ENCODE results near the gene TUBGCP2. TPM values are rescaled to one million over a fixed set of nuclear protein-coding genes. Genes with fewer than 3 reads are reported as not detected.

TUBGCP2 gene
- total RNA-seq, 1 experiment from 2014 or later = 93.7 TPM

GRCh38 chr10:133337370-133337725 is 28.7 kb upstream of the TUBGCP2 start:
- no peak for DNase-seq (ENCODE audit: low read depth, low spot score)
- H3K9me3 ChIP-seq (ENCODE audit: control insufficient read depth, insufficient read depth, low read depth, low read length) = no peaks in the 10 kb centered on the region
- H3K4me3 ChIP-seq (ENCODE audit: low read depth in 2 of 2, low read length in 2 of 2) = no peak overlapping the region
- no peak for TF ChIP-seq SIN3A (IDR thresholded peaks at IDR 0.05; ENCODE audit: borderline replicate concordance, insufficient read depth, low read depth, low read length)
- TF ChIP-seq POLR2AphosphoS5 (IDR thresholded peaks at IDR 0.05; ENCODE audit: low read depth, low read length) = no peak
- TF ChIP-seq, protein P1, sequence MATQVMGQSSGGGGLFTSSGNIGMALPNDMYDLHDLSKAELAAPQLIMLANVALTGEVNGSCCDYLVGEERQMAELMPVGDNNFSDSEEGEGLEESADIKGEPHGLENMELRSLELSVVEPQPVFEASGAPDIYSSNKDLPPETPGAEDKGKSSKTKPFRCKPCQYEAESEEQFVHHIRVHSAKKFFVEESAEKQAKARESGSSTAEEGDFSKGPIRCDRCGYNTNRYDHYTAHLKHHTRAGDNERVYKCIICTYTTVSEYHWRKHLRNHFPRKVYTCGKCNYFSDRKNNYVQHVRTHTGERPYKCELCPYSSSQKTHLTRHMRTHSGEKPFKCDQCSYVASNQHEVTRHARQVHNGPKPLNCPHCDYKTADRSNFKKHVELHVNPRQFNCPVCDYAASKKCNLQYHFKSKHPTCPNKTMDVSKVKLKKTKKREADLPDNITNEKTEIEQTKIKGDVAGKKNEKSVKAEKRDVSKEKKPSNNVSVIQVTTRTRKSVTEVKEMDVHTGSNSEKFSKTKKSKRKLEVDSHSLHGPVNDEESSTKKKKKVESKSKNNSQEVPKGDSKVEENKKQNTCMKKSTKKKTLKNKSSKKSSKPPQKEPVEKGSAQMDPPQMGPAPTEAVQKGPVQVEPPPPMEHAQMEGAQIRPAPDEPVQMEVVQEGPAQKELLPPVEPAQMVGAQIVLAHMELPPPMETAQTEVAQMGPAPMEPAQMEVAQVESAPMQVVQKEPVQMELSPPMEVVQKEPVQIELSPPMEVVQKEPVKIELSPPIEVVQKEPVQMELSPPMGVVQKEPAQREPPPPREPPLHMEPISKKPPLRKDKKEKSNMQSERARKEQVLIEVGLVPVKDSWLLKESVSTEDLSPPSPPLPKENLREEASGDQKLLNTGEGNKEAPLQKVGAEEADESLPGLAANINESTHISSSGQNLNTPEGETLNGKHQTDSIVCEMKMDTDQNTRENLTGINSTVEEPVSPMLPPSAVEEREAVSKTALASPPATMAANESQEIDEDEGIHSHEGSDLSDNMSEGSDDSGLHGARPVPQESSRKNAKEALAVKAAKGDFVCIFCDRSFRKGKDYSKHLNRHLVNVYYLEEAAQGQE (IDR thresholded peaks at IDR 0.05; ENCODE audit: insufficient read depth in 1 of 2, low read depth in 2 of 2, low read length in 1 of 2) = no peak
- no peak for TF ChIP-seq CTCF (IDR thresholded peaks at IDR 0.05)
- no peak for TF ChIP-seq TCF7L2 (IDR thresholded peaks at IDR 0.05; ENCODE audit: low read depth, low read length)
- in situ Hi-C loops (cut with HindIII; ENCODE audit: low pct_unique_long_range_greater_than_20kb, low sequenced_read_pairs) = no loop called here
- no peaks in the 10 kb centered on the region for H3K4me1 ChIP-seq (ENCODE audit: control insufficient read depth, insufficient read depth, low read length)
- POLR2A ChIA-PET = no interaction called here
- peaks cover 13% of the 10 kb centered on the region for H3K27me3 ChIP-seq (ENCODE audit: control insufficient read depth, insufficient read depth, low read length)
- H3K27ac ChIP-seq (ENCODE audit: low read length) = no peak overlapping the region
- CTCF ChIA-PET = interaction anchor here (0.7 kb wide), 1 partner anchor 13 kb away, joined by 3 read pairs; no protein-coding TSS in a partner anchor
- no peaks in the 10 kb centered on the region for H3K36me3 ChIP-seq (ENCODE audit: control insufficient read depth, insufficient read depth, low read length)
- no peak for ATAC-seq
- no TSS peak for BruUV-seq (replicated peaks)
- intact Hi-C loops (cut with micrococcal nuclease; ENCODE audit: unreplicated experiment) = no loop called here

DNA sequence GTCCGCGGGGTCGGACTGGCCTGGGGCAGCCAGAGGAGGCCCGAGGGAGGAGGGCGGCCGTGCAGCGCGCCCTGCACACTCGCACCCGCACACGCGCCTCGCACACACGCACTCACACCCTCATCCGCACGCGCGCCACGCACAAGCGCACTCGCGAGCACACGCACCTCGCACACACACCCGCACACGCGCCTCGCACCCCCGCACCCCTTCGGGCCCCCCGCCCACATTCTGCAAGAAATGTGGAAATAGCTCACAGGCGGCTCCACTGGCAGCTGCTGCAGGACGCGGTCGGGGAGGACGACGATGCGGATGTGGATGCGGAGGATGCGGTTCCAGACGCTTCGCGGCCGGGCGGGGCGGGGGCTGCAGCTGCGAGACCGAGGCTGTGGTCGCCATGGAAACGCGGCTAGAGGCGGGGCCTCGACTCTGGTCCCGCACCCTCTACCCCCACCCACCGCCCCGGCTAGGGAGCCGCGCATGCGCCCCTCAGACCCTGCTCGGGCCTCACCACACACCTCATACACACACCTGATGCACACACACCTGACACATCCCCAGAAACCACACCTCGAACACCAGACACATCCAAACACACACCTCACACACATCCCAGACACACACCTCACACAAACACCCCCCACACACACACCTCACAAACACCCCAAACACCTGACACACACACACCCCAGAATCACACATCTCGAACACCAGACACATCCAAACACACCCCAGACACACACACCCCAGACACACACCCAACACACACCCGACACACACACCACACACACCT is 28.1 kb upstream of the TUBGCP2 start, which contains the start of gene CALY:
Gene CALY (minus strand): TSS at position 320 of the 793 bp plus-strand sequence. CDS start 7,907 bp downstream, outside the sequence.
- in situ Hi-C loops (cut with HindIII; ENCODE audit: low pct_unique_long_range_greater_than_20kb, low sequenced_read_pairs) = no loop called here
- H3K4me3 ChIP-seq (ENCODE audit: low read depth in 2 of 2, low read length in 2 of 2) = peak within 1 kb of the TSS in 1 of 2 experiments; percentile 65; a peak in 3 of 4 replicates
- H3K27ac ChIP-seq (ENCODE audit: low read length) = no peak within 1 kb of the TSS
- intact Hi-C loops (cut with micrococcal nuclease; ENCODE audit: unreplicated experiment) = no loop called here
- no peaks in the 10 kb centered on the region for H3K4me1 ChIP-seq (ENCODE audit: control insufficient read depth, insufficient read depth, low read length)
- no TSS peak for BruUV-seq (replicated peaks)
- POLR2A ChIA-PET = no interaction called here
- H3K27me3 ChIP-seq (ENCODE audit: control insufficient read depth, insufficient read depth, low read length) = peaks cover 16% of the 10 kb centered on the region
- no peaks in the 10 kb centered on the region for H3K36me3 ChIP-seq (ENCODE audit: control insufficient read depth, insufficient read depth, low read length)
- CTCF ChIA-PET = interaction anchor here (0.6 to 0.7 kb wide), 2 partner anchors 12 to 20 kb away, joined by 3 to 5 read pairs; no protein-coding TSS in a partner anchor
- DNase-seq (ENCODE audit: low read depth, low spot score) (no peak), ATAC-seq (peak; percentile 47)
- no peak for TF ChIP-seq POLR2AphosphoS5 (IDR thresholded peaks at IDR 0.05; ENCODE audit: low read depth, low read length)
- no peak for TF ChIP-seq SIN3A (IDR thresholded peaks at IDR 0.05; ENCODE audit: borderline replicate concordance, insufficient read depth, low read depth, low read length)
- TF ChIP-seq TCF7L2 (IDR thresholded peaks at IDR 0.05; ENCODE audit: low read depth, low read length) = no peak
- TF ChIP-seq, protein P1 (IDR thresholded peaks at IDR 0.05; ENCODE audit: insufficient read depth in 1 of 2, low read depth in 2 of 2, low read length in 1 of 2) = no peak
- no peak for TF ChIP-seq CTCF (IDR thresholded peaks at IDR 0.05)
- H3K9me3 ChIP-seq (ENCODE audit: control insufficient read depth, insufficient read depth, low read depth, low read length) = no peaks in the 10 kb centered on the region
